GM20000 (cell line): Measurements from ENCODE around the gene MRPL19.

Source experiments
- DNase-seq: peaks from one replicate; pipeline ENCODE4 v3.0.0; 2012; ENCODE audit warnings: low spot score
- CTCF ChIP-seq: IDR thresholded peaks from 2 replicates; pipeline ENCODE4 v1.5.1; 2012; ENCODE audit warnings: mild to moderate bottlenecking, control low read depth; ENCODE audit errors: extremely low read depth, missing control alignments

The MRPL19 gene

DNA sequence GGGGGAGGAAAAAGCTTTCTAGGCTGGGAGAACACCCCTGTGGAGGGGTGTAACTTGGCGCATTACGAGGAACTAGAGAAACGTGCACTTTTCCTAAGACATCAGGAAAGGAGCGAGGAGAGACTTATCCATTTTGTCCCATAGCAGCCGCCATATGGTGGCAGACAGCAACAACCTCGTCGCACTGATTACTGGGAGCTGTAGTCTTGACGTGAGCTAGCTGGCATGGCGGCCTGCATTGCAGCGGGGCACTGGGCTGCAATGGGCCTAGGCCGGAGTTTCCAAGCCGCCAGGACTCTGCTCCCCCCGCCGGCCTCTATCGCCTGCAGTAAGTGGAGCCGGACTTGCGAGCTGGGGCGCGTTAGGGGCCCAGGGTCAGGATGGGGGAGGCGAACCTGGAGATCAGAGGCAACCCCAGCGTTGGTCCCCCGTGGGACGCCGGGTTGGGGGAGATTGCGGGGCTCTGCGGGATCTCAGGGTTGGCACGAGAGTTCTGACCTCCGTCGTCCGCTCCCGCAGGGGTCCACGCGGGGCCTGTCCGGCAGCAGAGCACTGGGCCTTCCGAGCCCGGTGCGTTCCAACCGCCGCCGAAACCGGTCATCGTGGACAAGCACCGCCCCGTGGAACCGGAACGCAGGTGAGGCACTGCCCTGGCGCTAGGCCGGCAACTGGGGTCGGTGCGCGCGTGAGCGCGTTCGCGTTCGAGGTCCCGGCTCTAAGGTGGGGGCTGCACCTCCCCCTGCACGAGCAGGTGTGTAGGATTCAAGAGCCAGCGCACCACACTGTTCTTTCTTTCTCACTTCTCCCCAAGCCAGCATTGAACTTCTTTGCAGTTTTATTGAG lies at the start of gene MRPL19:
MRPL19 (plus strand) TSS at position 201 of the 843 bp plus-strand sequence; CDS start at position 226, 25 bp downstream.
- peak; percentile 91 for DNase-seq
- TF ChIP-seq CTCF, result no peak

DNA sequence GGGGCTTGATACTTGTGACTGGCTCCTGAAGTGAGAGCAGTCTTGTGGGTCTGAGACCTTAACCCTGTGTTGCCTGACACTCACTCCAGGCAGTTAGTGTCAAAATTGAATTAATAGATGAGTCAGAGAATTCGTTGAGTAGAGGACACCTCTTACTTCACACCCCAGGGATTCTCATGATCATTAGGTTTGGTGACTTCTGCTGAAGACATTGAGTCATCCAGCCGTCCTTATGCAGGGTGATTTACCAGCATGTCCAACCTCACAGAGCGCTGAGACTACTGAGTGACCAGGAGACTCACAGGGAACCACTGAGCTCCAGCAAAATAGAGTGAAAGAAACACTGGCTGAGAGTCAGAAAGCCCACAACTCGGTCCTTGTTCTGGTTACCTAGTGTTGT lies 49.8 kb upstream of the MRPL19 start:
- no peak for DNase-seq
- TF ChIP-seq CTCF, result no peak

- no peak for DNase-seq
- no peak for TF ChIP-seq CTCF
Measured at GRCh38 chr2:75597949-75598348, 48.6 kb upstream of the MRPL19 start.

DNA sequence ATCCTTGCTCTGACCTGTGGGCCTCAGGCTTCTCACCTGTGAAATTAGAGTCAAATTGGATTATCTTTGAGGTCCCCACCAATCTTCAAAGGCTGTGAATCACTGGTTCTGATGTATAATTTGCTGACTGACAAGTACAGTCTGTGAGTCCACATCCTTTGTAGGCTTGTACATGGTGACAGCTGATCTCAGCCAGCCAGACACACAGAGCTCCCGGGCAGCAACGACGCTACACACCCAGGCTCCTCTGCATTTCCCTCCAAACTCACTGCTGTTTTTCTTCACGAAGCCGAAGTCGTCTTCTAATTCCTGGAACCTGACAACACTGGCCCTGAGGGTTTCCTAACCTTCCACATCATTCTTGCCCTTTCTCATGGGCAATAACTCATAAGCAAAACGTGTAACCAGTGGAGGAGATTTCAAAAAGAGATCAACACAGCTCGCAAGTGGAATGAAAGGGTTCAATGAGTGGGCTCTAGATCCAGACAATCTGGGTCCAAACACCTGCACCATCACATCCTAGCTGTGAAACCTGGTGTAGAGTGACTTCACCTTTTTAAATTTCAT lies 47.9 kb upstream of the MRPL19 start:
- no peak for TF ChIP-seq CTCF
- DNase-seq, result no peak

- TF ChIP-seq CTCF, result no peak
- no peak for DNase-seq
Measured at GRCh38 chr2:75600461-75601011, 46.0 kb upstream of the MRPL19 start.

DNA sequence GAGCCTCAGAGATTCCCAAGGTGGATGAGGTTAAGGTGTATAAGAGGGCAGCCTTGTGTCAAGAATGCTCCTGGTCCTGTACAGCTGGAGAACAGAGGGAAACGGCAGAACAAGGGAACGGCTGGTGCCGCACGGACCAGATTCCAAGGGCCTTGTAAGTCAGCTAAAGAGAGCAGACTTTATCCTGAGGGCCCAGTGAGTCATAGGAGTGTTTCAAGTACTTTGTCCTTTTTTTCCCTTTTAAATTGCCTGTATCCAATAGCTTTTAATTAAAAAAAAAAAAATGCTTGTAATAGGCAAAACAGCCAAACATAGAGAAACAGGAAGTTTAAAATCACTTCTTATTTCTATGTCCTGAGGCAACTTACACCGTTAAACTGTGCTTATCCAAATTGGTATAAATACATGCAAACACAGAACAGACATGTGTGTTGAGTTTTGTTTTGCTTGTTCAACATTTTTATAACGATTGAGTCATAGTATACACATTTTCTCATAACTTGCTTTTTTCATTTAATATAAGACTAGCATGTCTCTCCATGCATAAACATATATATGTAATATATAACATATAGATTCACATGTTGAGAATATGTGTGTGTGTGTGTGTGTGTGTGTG lies 43.8 kb upstream of the MRPL19 start:
- TF ChIP-seq CTCF, result no peak
- DNase-seq, result no peak

GRCh38 chr2:75603477-75603876 lies 43.1 kb upstream of the MRPL19 start:
- no peak for DNase-seq
- TF ChIP-seq CTCF, result no peak
